ENCODE measurements around the gene LPCAT4. TPM values are rescaled to one million over a fixed set of nuclear protein-coding genes. Genes with fewer than 3 reads are reported as not detected.
A peak's percentile ranks its signal among the peaks of the same experiment; 100 is the strongest.

The LPCAT4 gene
- total and polyA plus RNA-seq, 9 of the 15 experiments (the other 6 are each of a cell fraction or from before 2014, with no cell fraction given): 7.3 to 34.3 (median 14.4) TPM

GRCh38 chr15:34357653-34358052 lies 9.3 kb downstream of the LPCAT4 start:
- POLR2A ChIA-PET: interaction anchor here (0.9 to 2.2 kb wide), 2 partner anchors 9 to 19 kb away, joined by 5 to 8 read pairs; partner anchors contain the start of gene LPCAT4
- WGBS (ENCODE audit: insufficient coverage, low coverage, missing lambda C conversion rate): 12% methylated on average over 1 of the region's 1 CpG
- TF ChIP-seq PKNOX1 (IDR thresholded peaks at IDR 0.05): peak; percentile 62
- no peak for TF ChIP-seq ZNF143 (CRISPR knock-in tag; IDR thresholded peaks at IDR 0.05)
- peak; percentile 55 for TF ChIP-seq CBFA2T2 (conservative IDR thresholded peaks at IDR 0.05)
- peak; percentile 44; the same call in 1 of the 2 replicates for TF ChIP-seq TAL1 (IDR thresholded peaks at IDR 0.05)
- TF ChIP-seq ZNF431 (CRISPR knock-in tag; IDR thresholded peaks at IDR 0.05): no peak
- peak; percentile 93 for TF ChIP-seq MEIS2 (IDR thresholded peaks at IDR 0.05; ENCODE audit: partially characterized antibody)
- TF ChIP-seq ZNF707 (CRISPR knock-in tag; conservative IDR thresholded peaks at IDR 0.05): no peak
- TF ChIP-seq TGIF2 (CRISPR knock-in tag; IDR thresholded peaks at IDR 0.05): no peak
- peak; percentile 71 for TF ChIP-seq CBFA2T3 (IDR thresholded peaks at IDR 0.05)
- no peak for TF ChIP-seq ZNF395 (CRISPR knock-in tag; IDR thresholded peaks at IDR 0.05)
- TF ChIP-seq TEAD4 (IDR thresholded peaks at IDR 0.05; ENCODE audit: low read length): 0 out of 2 replicates have a peak, but pooled peaks have one; percentile 32
- TF ChIP-seq TEAD4 (CRISPR knock-in tag; IDR thresholded peaks at IDR 0.05; ENCODE audit: borderline replicate concordance): no peak
- peak; percentile 54 for TF ChIP-seq TCF3 (CRISPR knock-in tag; IDR thresholded peaks at IDR 0.05)
- TF ChIP-seq STAT5A (IDR thresholded peaks at IDR 0.05; ENCODE audit: borderline replicate concordance, low read length): 0 out of 2 replicates have a peak, but pooled peaks have one; percentile 10
- peak; percentile 34; the same call in 1 of the 2 replicates for TF ChIP-seq ARID1B (IDR thresholded peaks at IDR 0.05)
- no peak for TF ChIP-seq PREB (CRISPR knock-in tag; IDR thresholded peaks at IDR 0.05)
- TF ChIP-seq NCOR1 (IDR thresholded peaks at IDR 0.05): peak; percentile 16; the same call in 1 of the 2 replicates

More at GRCh38 chr15:34357653-34358052, 9.3 kb downstream of the LPCAT4 start:
- Histone ChIP-seq H3K4me2 (ENCODE audit: insufficient read depth, low read length) (no peak overlapping the region), H3K9me1 (ENCODE audit: control insufficient read depth, insufficient read depth, low read length) (no peaks in the 10 kb centered on the region), H3K27ac (ENCODE audit: extremely low read depth, low read depth, low read length) (no peak overlapping the region), H3K9me3 (replicated peaks; ENCODE audit: control insufficient read depth, insufficient read depth, low read depth, low read length) (no peaks in the 10 kb centered on the region), H3K4me1 (replicated peaks in 1 of 2; ENCODE audit: control insufficient read depth in 2 of 2, insufficient read depth in 2 of 2, low read length in 2 of 2) (peaks cover 0 to 2% of the 10 kb centered on the region in 2 experiments; a peak in 1 of 5 replicates), H4K20me1 (replicated peaks; ENCODE audit: control insufficient read depth, insufficient read depth, low read length) (no peaks in the 10 kb centered on the region), H3K27me3 (ENCODE audit: control insufficient read depth in 2 of 2, insufficient read depth in 2 of 2, low read length in 2 of 2) (peaks cover 0 to 5% of the 10 kb centered on the region in 2 experiments; a peak in 2 of 5 replicates), H2AFZ (ENCODE audit: low read depth, low read length) (no peak overlapping the region), H3K36me3 (ENCODE audit: control insufficient read depth, insufficient read depth, low read length) (peaks cover 29% of the 10 kb centered on the region; the same call in 1 of the 3 replicates), H3K79me2 (ENCODE audit: control insufficient read depth, insufficient read depth, low read length) (no peaks in the 10 kb centered on the region), H3K9ac (ENCODE audit: insufficient read depth in 1 of 2, low read depth in 2 of 2, low read length in 2 of 2) (no peak overlapping the region), H3K4me3 (no peak overlapping the region)
- no peak for FAIRE-seq
- peak in 1 of 4 experiments; percentile 23 for DNase-seq (ENCODE audit: extremely low read depth in 1 of 4, low spot score in 3 of 4)
- no TSS peak for BruUV-seq (replicated peaks)
- in situ Hi-C loops (cut with MboI) (no loop called here), intact Hi-C loops (cut with micrococcal nuclease) (no loop called here)
- CTCF ChIA-PET (ENCODE audit: low intra/inter-chr PET ratio): interaction anchor here (1.0 kb wide), 1 partner anchor 14 kb away, joined by 3 read pairs; no protein-coding TSS in a partner anchor
- peak; percentile 43; the same call in 2 of the 3 replicates for ATAC-seq

All from K562 (cell line).